ENCODE measurements around the gene C5.

The C5 gene

DNA sequence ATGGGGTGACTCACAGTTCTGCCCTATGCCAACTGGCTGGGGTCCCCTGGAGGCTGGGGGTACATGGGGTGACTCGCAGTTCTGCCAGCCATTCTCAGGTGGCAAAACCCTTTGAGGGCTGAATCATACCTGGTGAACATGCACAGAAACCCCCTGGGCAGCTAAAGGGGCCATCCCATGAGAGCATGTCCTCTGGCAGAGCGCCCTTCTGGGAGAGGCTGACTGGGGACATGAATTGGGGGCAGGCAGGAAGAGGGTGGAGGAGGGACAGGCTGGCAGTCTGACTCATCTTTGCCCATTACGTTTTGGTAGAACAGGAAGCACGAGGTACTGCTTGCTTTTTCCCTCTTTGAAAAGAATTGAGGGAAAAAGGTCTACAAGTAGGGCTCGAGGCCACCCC, 140.2 kb downstream of the C5 start:
- no peak for DNase-seq (ENCODE audit: low read depth)

- DNase-seq (ENCODE audit: low read depth) = no peak
Observed at GRCh38 chr9:120905315-120906164, 144.5 kb downstream of the C5 start.

DNA sequence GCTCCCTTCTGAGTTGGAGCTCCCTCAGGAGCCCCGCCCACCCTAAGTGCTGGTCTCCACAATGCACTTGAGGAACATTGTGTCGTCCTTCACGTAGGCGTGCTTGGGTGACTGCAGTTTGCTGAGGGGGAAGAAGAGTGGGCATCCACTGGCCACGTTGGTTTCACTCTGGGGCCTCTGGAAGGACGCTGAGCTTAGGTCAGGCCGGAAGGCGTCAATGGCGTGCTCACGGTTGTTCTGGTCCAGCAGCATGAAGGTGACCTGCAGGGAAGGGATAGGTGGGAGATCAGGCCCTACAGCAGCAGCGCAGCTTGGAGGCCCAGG, 145.1 kb downstream of the C5 start:
- DNase-seq (ENCODE audit: low read depth) = no peak

- no peak for DNase-seq (ENCODE audit: low read depth)
Observed at GRCh38 chr9:120904061-120904977, 145.8 kb downstream of the C5 start.

- DNase-seq (ENCODE audit: low read depth) = no peak
Observed at GRCh38 chr9:120902569-120903535, 147.2 kb downstream of the C5 start.
